AG09319 (cell line): ENCODE results near the gene PPM1N.
A peak's percentile ranks its signal among the peaks of the same experiment; 100 is the strongest.

Source experiments
- DNase-seq: peaks from one replicate; pipeline ENCODE4 v3.0.0-alpha.2; 2010; ENCODE audit warnings: low read depth; ENCODE audit errors: extremely low read depth
- TF ChIP-seq, protein P1 (sequence below): IDR thresholded peaks from 2 replicates; pipeline ENCODE4 v1.5.1; 2011; ENCODE audit warnings: low read depth, mild to moderate bottlenecking, inconsistent platforms, low read length, moderate library complexity

Gene PPM1N

DNA sequence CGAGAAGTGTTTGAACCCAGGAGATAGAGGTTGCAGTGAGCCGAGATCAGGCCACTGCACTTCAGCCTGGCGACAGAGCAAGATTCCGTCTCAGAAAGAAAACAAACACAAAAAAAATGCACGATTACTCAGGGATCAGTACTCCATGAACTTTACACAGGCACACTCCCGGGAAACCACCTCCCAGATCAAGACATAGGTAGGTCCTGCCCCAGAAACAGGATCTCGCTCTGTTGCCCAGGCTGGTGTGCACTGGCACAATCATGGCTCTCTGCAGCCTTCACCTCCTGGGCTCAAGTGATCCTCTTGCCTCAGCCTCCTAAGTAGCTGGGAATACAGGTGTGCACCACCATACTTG, 20.2 kb downstream of the PPM1N start:
- DNase-seq: no peak
- TF ChIP-seq, protein P1, sequence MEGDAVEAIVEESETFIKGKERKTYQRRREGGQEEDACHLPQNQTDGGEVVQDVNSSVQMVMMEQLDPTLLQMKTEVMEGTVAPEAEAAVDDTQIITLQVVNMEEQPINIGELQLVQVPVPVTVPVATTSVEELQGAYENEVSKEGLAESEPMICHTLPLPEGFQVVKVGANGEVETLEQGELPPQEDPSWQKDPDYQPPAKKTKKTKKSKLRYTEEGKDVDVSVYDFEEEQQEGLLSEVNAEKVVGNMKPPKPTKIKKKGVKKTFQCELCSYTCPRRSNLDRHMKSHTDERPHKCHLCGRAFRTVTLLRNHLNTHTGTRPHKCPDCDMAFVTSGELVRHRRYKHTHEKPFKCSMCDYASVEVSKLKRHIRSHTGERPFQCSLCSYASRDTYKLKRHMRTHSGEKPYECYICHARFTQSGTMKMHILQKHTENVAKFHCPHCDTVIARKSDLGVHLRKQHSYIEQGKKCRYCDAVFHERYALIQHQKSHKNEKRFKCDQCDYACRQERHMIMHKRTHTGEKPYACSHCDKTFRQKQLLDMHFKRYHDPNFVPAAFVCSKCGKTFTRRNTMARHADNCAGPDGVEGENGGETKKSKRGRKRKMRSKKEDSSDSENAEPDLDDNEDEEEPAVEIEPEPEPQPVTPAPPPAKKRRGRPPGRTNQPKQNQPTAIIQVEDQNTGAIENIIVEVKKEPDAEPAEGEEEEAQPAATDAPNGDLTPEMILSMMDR: no peak

DNA sequence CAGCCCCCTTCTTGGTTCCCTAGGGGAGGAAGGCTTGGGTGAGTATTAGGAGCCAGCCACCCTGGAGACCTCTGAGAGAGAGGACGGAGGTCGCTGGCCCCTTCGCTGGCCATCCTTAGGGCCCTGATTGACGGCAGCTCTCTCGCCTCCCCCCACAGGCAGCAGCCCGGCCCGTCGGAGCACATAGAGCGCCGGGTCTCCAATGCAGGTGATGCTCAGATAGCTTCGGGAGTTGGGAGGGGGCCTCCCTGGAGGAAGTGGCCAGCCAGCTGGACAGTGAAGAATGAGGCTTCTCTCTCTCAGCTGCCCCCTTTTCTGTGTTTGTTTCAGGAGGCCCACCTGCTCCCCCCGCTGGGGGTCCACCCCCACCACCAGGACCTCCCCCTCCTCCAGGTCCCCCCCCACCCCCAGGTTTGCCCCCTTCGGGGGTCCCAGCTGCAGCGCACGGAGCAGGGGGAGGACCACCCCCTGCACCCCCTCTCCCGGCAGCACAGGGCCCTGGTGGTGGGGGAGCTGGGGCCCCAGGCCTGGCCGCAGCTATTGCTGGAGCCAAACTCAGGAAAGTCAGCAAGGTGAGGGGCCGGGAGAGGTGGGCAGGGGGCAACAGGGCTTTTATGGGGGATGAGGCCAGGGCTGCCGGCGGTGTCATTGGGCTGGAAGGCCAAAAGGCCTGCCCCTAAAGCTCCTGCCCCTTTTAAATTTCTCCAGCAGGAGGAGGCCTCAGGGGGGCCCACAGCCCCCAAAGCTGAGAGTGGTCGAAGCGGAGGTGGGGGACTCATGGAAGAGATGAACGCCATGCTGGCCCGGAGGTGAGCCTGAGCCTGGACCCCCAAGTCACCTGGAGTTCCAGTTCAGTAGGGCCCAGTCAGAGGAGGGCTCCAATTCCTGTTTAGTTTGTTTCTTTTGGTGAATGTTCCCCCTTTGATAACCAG, 24.0 kb downstream of the PPM1N start:
- TF ChIP-seq, protein P1: no peak
- no peak for DNase-seq

DNA sequence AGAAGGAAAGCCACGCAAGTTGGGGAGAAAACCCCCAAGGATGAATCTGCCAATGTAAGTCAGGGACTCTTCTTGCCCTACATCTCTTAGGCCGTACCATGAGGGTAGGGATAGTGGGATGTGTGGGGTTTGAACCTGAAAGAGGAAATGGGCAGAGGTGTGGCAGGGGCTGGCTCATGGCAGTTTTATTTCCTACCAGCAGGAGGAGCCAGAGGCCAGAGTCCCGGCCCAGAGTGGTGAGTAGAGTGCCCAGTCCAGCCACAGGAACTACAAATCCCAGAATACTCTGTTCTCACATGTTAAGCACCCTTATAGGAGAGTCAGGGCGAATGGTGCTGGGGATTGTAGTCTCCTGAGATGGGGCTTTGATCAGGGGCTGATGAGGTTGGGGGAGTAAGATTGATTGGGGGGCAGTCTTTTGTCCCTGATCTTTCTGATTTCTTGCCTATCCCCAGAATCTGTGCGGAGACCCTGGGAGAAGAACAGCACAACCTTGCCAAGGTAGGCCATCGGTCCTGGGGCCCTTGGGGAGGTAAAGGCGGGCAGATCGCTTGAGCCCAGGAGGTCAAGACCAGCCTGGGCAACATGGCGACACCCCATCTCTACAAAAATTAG, 25.5 kb downstream of the PPM1N start:
- DNase-seq: peak; percentile 59
- TF ChIP-seq, protein P1: peak; percentile 86

DNA sequence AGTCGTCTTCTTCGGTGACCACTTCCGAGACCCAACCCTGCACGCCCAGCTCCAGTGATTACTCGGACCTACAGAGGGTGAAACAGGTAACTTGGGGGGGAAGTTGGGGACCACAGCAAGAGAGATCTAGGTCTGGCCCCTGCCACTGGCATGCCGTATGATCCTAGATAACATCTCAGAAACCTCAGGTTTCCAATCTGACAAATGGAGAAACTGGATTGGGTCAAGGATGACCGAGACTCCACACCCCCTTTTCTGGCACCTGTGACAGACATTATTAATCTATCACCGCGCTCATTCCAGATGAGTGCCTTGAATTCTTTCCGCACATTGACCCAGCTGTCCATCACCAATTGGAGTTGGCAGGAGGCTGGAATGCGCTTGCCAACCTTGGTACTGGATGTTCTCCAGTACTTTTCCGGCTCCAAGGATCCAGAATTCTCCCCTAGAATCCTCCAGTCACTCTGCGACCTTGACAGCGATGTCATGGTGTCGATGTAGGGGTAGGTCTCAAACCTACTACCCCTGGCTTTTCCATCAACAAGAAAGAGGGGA, 26.4 kb downstream of the PPM1N start:
- TF ChIP-seq, protein P1: no peak
- DNase-seq: no peak

DNA sequence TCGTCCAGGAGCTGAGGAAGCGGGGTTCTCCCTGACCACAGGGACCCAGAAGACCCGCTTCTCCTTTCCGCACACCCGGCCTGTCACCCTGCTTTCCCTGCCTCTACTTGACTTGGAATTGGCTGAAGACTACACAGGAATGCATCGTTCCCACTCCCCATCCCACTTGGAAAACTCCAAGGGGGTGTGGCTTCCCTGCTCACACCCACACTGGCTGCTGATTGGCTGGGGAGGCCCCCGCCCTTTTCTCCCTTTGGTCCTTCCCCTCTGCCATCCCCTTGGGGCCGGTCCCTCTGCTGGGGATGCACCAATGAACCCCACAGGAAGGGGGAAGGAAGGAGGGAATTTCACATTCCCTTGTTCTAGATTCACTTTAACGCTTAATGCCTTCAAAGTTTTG, 27.9 kb downstream of the PPM1N start:
- TF ChIP-seq, protein P1: no peak

DNA sequence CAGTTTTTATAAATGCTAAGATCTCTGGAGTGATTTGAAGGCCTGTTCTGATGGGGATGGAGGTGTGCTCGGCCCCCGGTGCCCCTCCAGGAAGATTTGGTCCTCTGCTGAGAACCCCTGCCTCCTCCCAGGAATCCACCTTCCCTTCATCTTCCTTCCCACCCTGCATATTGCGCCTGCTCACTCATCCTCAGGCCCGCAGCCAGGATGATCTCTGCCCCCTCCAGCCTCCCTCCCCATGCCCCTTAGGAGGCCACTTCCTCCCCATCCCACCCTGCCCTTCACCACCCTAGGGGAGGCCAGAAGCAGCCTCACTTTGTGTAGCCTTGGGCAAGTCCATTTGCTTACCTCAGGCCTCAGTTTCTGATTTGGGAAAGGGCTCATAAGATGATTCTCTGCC, 28.7 kb downstream of the PPM1N start:
- DNase-seq: no peak
- TF ChIP-seq, protein P1: no peak

More for the DNA sequence above, 27.9 kb downstream of the PPM1N start:
- DNase-seq: no peak

DNA sequence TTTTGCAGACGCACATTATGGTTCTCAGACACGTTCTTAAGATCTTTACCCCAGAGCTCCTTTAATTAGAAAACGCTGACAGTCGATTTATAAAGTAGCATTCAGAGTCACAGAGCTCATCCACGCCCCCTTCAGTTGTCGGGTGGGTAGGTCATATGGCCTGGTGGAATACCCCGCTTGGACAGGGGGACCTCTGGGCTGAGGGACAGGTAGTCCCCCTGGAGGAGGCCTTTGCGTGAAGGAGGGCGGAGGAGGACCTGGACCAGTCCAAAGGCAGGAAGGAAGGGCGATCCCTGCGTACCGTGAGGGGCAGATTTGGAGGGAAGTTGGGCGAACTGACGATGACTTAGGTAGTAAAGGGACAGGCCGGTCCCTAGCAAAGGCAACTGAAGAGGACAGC, 29.5 kb downstream of the PPM1N start:
- TF ChIP-seq, protein P1: no peak
- DNase-seq: no peak
